HL-60 (cell line): ENCODE data around the gene AGPAT2.

Experiments
- CTCF ChIP-seq: IDR thresholded peaks from one replicate; pipeline ENCODE4 v1.5.1; 2011; ENCODE audit warnings: low read length, control low read depth, inconsistent platforms; ENCODE audit not compliant: insufficient read depth
- GABPA ChIP-seq: IDR thresholded peaks from 2 replicates; pipeline ENCODE4 v1.6.1; 2012; ENCODE audit warnings: low read depth
- POLR2AphosphoS5 ChIP-seq: IDR thresholded peaks from 2 replicates; pipeline ENCODE4 v1.6.1; 2012; ENCODE audit warnings: low read depth
- TF ChIP-seq, protein P1 (sequence below): IDR thresholded peaks from 2 replicates; pipeline ENCODE4 v1.6.1; 2012; ENCODE audit warnings: low read depth; ENCODE audit not compliant: insufficient replicate concordance

DNA sequence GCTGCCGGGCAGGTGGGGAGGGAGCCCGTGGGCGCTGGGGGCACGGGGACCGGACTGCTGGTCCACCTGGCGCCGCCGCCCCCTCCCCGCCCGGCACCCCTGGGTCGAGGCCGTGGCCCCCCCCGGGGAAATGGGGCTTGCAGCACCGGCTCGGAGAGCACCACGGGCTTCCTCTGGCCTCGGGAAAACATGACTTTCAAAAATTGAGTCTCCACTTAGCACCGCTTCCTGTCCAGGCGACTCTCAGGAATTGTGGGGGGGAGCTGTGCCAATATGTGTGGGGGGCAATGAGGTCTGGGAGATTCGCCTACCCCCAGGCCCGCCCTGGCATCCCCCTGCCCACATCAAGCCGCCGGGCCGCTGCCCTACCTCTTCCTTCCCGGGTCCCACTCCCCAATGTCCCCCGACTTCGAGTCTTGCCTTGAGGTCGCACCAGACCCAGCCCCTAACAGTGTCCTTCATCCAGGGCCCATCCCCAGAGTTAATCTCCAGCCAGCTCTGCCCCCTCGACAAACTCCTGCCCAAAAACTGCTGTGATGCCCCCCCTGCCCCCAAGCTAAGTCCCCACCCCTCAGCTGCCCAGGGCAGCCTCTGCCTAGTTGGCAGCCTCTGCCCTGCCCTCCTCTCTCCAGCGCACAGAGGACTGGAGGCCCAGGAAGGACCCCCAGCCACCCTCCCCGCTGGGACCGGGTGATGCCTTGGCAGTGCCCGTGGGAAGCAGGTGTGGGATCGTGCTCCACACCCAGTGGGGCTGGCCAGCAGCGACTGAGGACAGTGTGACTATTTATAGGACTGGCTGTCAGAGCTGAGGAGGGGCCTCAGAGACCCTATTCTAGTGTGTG is 20.7 kb downstream of the AGPAT2 start:
- TF ChIP-seq CTCF = no peak
- TF ChIP-seq, protein P1, sequence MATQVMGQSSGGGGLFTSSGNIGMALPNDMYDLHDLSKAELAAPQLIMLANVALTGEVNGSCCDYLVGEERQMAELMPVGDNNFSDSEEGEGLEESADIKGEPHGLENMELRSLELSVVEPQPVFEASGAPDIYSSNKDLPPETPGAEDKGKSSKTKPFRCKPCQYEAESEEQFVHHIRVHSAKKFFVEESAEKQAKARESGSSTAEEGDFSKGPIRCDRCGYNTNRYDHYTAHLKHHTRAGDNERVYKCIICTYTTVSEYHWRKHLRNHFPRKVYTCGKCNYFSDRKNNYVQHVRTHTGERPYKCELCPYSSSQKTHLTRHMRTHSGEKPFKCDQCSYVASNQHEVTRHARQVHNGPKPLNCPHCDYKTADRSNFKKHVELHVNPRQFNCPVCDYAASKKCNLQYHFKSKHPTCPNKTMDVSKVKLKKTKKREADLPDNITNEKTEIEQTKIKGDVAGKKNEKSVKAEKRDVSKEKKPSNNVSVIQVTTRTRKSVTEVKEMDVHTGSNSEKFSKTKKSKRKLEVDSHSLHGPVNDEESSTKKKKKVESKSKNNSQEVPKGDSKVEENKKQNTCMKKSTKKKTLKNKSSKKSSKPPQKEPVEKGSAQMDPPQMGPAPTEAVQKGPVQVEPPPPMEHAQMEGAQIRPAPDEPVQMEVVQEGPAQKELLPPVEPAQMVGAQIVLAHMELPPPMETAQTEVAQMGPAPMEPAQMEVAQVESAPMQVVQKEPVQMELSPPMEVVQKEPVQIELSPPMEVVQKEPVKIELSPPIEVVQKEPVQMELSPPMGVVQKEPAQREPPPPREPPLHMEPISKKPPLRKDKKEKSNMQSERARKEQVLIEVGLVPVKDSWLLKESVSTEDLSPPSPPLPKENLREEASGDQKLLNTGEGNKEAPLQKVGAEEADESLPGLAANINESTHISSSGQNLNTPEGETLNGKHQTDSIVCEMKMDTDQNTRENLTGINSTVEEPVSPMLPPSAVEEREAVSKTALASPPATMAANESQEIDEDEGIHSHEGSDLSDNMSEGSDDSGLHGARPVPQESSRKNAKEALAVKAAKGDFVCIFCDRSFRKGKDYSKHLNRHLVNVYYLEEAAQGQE = no peak
- TF ChIP-seq POLR2AphosphoS5 = no peak
- TF ChIP-seq GABPA = no peak
